GM21447 (cell line): Measurements from ENCODE around the gene CNTNAP2.

ENCODE experiments used
- ATAC-seq: cut with Tn5 transposase; IDR thresholded peaks from one replicate; pipeline ENCODE4 v1.9.1; 2021; ENCODE audit not compliant: unreplicated experiment

Gene CNTNAP2

DNA sequence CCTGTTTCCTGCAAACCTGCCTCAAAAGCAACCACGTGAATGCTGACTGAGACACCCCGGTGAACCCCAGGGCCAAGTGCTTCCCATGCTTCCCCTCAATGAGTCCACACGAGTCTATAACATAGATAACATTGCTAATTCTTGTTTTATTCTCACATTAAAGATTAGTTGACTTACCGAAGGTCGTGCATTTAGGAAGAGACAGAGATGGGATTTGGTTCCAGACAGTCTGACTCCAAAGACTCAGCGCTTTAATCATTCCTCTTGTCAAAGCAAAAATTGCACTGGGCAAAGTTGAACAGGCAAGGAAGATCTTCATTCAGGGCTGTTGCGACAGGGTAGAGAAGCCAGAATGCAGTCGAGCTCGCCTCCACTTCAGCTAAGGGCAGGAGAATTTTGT is 2038.4 kb downstream of the CNTNAP2 start:
- ATAC-seq: no peak

DNA sequence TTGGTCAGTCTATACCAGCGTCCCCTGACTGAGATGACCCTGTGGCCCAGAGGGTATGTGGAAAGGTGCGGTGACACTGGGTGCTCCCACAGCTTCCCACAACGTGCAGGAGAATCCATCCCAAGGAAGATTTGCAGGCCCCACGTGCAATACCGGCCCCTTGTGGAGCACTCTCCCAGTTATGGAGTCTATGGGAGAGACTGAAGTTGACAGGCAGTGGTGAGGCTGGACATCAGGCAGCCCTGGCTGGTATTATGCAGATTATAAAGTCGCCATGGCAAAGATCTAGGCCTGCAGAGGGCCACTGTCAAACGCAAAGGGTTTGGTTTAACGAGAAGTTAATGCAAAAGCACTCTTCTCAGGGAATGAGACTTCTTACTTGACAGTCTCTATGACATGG is 2039.2 kb downstream of the CNTNAP2 start:
- no peak for ATAC-seq

DNA sequence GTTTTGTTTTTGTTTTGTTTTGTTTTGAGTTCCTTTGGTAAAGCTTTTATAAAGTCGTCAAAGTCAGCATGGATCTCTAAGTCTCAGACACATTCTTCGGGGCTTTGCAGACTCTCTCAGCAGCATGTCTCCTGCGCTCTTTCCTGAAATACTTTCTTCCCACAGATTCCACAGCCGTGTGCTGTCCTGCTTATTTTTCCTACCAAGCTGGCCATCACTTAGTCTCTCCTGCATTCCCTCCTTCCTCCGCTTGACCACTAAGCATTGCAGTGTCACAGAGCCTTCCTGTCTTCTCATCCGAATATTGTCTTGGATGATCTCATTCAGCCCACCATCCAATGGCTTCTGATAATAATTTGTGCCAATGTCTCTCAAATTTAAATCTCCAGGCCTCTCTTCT is 2039.6 kb downstream of the CNTNAP2 start:
- ATAC-seq: no peak

DNA sequence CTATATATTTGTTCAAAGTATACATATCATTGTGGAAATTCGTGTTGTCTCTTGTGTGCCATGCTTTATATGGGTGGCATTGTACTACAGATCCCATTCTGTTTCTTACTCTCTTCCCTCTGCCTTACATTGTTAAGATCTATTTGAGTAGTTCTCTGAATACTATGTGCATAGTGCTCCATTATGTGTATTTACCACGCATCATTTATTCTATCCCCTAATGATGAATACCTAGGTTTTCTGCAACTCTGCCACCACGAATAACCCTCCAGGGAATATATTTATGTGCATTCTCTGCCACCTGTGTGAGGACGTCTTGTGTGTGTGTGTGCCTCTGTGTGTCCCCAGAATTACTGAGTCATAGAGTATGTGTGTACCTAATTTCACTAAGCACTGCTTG is 2042.7 kb downstream of the CNTNAP2 start:
- no peak for ATAC-seq

DNA sequence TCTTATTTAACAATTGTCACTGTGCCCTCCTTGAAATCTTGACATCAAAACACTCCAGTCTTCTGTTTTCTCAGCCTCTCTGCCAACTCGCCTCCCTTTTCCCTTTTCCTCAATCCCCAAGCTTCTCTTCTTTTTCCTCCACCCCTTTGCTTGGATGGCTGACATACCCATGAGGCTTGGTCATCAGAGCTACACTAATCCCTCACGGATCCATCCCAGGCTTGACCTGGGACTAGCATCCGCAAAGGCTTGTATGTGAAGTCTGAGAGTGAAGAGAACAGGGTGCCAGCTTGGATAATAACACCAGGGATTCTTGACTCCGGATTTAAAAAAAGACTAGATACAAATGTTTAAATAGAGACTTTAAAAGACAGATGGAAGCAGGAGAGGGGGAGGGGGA is 2045.2 kb downstream of the CNTNAP2 start:
- no peak for ATAC-seq

DNA sequence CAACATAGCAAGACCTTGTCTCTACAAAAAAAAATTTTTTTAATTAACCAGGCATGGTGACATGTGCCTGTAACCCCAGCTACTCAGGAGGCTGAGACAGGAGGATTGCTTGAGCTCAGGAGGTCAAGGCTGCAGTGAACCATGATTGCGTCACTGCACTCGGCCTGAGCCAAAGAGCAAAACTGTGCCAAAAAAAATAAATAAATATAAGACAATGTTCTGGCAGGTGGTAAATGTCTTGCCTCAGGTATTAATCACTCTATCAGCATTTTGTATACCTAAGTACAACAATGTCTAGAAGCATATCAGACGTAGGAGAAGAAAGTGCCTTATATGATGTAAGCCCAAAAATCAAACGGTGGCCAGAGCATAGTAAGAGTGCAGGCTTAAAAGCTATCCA is 2046.2 kb downstream of the CNTNAP2 start:
- ATAC-seq: no peak

DNA sequence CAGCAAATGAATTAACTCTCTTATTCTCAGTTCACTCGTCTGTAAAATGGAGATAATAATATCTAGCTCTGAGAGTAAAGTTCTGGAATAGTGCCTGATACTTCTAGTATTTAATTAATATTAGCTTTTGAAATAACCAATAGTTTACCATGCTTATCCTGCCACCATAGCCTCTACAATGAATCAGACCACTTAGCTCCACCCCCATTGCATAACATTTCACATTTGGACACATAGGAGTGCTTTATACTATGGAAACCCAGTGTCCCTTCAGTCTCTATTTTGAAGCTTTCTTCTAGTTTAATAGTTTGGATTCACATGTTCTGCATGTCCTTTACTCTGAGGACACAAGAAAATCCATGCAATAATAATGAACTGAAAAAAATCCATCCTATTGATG is 2046.6 kb downstream of the CNTNAP2 start:
- no peak for ATAC-seq

DNA sequence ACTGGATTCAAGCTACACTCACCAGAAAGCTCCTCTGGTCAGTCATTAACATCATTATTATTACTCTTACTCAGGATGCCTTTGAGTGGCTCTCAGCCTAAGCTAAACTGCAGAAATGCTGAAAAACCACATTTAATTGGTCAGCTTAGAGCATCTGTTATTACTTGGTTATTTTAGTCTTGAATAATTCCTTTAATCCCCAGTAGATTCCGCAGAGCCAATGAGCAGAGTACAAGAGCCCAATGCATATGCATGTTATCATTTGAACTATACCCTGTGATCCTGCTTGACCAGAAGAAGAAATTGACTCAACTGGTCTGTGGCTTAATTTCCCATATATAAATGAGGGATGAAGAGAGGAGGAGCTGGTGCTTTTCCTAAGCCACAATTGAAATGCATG is 2056.3 kb downstream of the CNTNAP2 start:
- no peak for ATAC-seq

DNA sequence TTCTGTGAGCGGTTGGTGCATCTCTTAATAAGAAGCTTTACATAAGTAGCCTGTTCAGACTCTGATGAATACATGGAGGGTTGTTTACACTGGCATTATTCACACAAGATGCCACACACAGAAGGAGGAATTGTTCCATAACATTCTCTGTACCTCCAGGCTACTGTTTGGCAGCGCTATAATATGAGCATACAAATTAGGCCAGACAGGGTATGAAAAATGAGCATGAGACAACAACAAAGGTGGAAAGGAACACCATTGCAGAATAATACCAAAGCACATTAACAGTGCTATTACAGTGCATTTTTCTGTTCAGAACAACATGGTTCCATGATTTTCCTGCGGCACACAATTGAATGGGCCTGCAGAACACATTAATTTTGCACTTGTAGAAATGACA is 2056.8 kb downstream of the CNTNAP2 start:
- no peak for ATAC-seq

DNA sequence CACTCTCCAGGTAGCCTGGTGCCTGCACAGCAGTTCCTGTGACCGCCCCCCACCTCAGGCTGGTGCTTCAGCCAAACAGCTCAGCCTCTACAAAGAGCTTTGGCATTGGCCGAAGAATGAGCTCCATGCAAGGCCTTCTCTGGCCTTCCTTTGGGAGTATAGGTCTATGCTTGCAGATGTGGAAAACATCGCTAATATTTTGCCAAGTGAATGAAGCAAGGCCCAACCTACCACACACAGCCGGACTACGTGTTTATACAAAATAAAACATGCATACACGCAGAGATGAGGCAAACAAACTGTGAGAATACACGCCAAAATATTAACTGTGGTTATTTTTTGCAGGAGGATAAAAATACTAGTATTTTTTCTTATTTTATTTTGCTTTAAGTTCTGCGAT is 2057.8 kb downstream of the CNTNAP2 start:
- ATAC-seq: no peak

DNA sequence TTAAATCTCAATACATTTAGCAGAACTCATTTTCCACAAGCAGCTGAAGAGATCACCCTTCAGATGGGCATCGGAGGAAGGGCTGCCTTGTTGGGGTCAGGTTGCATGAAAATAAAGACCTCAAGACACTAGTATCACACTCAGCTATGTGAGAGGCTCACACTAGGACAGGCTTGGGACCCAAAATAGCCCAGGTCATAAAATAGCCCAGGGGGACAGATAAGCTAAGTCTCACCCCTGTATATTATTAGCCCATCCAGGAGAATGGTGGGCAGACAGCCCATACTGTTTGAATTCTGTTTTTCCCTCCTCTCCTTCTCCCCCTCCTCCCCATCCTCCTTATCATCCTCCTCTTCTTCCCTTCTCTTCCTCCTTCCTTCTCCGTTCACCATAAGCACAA is 2058.9 kb downstream of the CNTNAP2 start:
- ATAC-seq: no peak

DNA sequence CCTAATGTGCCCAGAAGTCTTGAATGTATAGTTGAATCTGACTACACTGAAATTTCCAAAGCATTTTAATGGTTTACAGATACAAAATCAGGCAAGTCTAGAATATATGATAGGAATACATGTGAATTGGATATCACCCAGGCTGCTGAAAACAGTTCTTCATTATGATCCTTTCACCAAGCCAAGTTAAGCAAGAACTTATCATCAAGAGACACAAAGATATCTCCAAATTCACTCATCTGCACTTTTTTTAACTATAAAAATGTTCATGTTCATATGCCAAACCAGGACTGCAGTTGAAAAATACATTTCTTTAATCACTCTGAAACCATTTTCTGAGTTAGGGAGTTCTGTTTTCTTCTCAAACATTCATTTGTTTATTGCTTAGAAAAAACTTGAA is 2061.4 kb downstream of the CNTNAP2 start:
- no peak for ATAC-seq

DNA sequence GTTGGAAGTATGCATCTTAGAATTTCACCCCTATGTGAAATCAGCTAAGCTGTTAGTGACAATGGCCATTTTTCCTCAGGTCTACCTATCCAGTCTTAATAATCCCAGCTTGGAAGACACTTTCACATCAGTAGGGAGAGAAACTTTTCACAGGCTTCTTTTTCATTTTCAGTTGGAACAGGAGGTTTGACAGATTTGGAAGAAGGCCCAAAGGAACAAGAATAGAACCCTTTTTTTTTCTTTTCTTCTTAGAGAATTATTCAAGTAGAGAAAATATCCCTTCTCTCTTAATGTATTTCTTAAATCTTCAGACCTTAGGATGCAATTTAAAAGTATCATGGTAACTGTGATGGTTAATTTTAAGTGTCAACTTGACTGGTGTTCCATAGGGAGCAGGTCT is 2063.5 kb downstream of the CNTNAP2 start:
- no peak for ATAC-seq

DNA sequence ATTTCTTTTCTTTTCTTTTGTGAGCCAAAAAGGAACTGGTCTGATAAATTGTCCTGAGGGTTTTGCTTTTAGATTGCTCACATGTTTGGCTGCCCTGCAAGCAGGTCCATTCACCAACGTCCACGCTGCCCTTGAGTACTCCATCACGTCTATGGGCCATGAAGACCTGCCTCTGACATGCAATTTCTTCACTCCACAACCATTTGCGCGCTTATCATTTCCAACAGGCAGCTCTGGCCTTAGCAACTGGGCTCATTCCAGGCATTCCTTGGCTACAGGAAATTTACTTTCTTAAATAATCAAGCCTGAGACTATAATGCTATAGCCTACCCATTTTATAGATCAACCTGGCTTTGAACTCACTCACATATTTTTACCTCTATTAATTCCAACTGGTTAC is 2065.7 kb downstream of the CNTNAP2 start:
- no peak for ATAC-seq

DNA sequence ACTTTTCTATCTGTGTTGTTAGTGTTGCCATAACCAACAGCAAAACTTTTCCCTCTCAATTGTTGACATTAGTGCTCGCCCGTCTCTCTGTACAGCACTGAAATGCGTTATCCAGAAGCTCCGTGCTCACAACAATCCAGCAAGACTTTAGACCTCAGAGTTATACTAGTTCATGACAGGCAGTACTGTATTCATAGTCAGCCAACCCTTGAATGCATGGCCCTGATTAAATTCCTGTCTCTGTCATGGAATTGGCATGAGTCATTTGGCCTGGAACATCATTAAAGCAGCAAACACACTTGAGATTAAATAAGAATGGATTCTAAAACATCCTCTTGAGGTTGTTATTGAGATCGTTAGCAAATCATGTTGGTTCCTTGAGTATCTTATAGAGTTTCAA is 2068.4 kb downstream of the CNTNAP2 start:
- no peak for ATAC-seq

DNA sequence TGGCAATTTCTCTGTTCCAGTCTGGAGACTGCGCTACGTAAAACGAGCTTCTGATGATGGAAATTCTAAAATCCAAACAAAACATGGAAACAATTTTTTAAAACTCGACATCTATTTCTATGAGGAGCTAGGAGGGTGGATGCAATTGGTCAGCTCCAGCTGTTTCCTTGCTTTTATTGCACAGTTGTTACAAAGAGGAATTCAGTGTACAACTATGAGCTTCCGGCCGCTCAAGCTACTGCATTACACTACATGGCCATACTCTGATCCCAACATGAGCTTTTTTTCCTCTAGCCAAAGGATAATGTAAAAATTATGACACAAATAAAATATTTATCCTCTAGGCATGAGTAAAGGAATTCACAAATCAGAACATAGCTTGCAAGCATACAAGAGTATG is 2070.9 kb downstream of the CNTNAP2 start:
- ATAC-seq: no peak

DNA sequence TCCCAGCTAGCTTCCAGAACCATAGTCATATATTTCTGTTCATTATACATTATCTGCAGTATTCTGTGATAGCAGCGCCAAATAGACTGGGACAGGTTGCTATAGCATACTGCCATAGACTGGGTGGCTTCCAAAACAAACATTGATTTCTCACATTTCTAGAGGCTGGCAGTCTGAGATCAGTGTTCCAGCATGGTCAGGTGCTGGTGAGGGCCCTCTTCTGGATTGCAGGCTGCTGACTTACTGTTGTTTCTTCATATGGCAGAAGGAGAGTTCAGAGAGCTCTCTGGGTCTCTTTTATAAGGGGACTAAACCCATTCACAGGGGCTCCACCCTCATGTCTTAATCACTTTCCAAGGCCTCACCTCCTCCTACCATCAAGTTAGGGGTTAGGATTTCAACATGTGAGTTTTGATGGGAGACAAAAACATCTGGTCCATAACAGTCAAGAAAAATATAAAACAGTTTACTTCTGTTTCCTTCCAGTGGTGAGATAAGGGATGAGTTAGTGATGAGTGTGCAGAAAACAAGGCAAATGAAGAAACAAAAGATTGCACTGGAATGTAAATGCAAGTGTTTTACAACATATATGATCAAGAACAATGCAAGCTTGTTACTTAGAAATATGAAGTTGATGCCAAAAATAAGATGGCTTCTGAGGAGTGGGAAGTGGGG is 2074.9 kb downstream of the CNTNAP2 start:
- no peak for ATAC-seq

DNA sequence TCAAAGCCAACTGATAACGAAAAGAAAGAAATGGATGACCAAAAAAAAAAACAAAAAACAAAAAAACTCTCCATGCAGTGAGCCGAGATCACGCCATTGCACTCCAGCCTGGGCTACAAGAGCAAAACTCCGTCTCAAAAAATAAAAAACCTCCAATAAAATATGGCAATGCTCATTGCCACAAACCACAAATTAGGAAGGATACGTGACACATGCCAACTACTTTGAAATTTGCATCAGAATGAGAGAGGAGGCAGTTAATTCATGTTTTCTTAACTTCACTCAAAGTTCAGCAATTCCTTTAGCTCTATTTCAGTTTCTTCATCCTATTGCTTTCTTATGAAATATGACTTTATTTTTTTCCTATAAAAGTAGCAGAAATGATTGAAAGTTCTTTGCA is 2075.9 kb downstream of the CNTNAP2 start:
- no peak for ATAC-seq

DNA sequence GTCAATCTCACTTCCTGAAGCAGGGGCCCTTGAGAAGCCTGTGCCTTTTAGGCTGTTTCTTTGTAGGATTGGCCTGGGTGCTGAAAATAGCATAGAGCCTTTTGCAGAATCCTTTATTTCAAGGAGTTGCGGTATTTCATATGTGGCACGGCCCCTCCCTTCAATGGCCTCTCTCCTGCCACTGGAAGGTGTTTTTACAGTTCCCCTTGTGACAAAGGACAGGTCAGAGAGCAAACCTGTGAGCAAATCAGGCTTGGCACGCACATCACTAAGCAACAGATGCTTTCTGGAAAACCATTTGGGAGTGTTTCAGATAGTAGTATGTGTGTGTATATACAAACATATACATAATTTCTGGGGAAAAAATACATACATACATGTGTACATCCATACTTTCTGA is 2085.4 kb downstream of the CNTNAP2 start:
- no peak for ATAC-seq

DNA sequence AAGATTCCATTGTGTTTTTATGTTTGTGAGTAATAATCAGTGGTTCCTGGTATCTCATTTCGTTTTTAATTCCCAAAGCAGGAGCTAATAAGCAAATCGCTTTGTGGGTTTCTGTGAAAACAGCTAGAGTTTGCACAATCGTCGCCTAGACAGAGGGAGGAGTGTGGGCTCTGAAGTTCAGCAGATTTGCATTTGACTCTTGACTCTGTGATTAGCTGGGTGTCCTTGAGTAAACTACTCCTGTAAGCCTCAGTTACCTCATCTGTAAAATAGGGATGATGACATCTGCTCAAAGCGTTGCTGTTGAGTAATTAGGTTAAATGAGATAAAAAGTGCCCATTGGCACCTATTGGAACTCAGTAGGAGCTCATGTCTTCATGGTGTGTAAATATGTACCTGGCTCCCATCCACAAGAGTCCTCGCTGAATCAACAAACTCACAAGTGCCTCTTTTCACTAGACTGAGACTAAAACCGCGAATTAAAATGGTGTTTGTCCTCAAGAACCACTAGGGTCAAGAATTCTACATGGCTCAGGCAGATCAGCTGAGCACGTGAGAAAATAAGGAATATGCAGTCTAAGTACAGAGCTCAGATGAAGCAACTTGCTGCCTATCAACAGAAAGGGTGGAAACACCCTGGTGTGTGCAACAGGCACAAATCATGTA is 2088.2 kb downstream of the CNTNAP2 start:
- ATAC-seq: no peak

DNA sequence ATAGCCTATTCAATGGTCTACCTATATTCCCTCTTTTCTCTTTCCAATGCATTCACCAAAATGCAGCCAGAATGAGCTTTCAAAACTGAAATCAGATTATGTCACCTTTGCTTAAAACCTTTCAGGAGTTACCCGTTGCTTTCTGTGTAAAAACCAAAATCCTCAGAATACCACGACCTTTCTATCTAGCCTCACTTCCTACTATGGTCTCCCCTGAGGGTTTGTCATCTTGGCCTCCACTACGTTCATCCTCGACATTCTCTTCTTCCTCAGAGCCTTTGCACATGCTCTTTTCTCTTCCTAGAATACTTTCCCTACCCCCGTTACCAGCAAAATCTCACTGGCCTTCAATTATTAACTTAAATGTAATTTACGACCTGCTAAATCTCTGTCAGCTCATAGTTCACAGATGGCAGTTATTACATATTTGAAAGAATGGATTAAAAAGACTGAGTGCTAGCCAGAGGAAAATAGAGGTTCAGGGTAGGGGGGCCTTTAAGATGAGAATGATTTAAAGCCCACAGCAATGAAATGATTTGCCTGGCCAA is 2093.1 kb downstream of the CNTNAP2 start:
- ATAC-seq: no peak

DNA sequence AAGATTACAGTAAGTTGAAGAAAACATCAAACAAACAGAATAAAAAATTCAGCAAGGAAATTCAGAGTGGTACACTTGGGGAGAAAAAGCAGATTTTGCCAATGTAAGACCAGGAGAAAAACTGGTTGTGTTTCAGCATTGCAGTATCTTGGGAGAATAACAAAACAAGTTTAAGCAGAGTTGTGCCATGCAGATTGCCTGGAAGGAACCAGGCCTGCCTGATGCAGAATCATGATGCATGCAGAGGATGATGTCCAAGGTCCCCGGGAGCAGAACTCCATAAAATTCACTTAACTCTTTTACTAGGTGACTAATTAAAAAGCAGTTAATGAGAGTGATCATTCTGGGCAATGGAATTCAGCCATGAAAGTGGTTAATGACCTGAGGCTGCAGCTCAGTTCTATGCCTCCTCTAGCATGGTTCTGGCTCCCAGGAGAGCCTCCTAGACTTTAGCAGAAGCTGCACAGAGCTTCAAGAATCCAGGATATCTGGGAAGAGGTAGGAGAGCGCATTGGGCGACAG is 2094.3 kb downstream of the CNTNAP2 start:
- no peak for ATAC-seq

DNA sequence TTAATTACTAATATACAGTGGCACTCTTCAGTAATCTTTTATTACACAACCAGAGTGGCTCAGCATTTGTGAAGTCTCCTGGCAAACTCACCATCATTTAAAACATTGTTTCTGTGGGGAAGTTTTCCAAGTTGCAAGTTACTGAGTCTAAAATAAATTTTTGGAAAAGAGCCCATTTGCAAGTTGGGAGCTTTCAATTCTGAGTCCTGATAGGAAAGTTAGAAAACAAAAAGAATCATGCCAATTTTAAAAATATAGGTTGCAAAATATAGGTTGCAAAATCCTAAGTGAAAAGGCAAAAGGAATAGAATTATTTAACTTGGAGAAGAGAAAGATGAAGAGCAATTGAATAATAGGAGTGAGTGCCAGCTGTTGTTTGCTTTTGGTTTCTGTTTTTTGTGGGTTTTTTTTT is 2095.1 kb downstream of the CNTNAP2 start:
- ATAC-seq: no peak
